Large intestine (tissue), 3 donors: ENCODE data around the gene PARP9. TPM values are rescaled to one million over a fixed set of nuclear protein-coding genes. Genes with fewer than 3 reads are reported as not detected.
"Not testable (repeated sequence)": the region's sequence is repeated elsewhere in the genome, so short reads cannot be mapped to it uniquely, and the experiment has no call there.

Experiments used
- DNase-seq, 2 donors: peaks; one replicate each; pipeline versions ENCODE4 v3.0.0 to v3.0.0-alpha.2; 2013
- H3K27ac ChIP-seq: one replicate; pipeline ENCODE4 v1.5.1; 2013; ENCODE audit warnings: low read length
- H3K27me3 ChIP-seq: 2 replicates; pipeline ENCODE4 v1.6.1; 2013; ENCODE audit warnings: low read length; ENCODE audit not compliant: control insufficient read depth, insufficient read depth
- H3K36me3 ChIP-seq: 2 replicates; pipeline ENCODE4 v1.6.1; 2013; ENCODE audit warnings: low read length; ENCODE audit not compliant: control insufficient read depth, insufficient read depth
- H3K4me1 ChIP-seq: one replicate; pipeline ENCODE4 v1.6.1; 2013; ENCODE audit warnings: low read length; ENCODE audit not compliant: control insufficient read depth, insufficient read depth
- H3K4me3 ChIP-seq: one replicate; pipeline ENCODE4 v1.5.1; 2013; ENCODE audit warnings: low read length
- H3K9me3 ChIP-seq: one replicate; pipeline ENCODE4 v1.6.1; 2013; ENCODE audit warnings: mild to moderate bottlenecking, low read depth, low read length, moderate library complexity; ENCODE audit not compliant: control insufficient read depth
- WGBS: methylation state at CpG from one replicate; pipeline ENCODE4 v1.1.5; 2013; ENCODE audit warnings: low lambda C conversion rate; ENCODE audit not compliant: insufficient coverage; 5-methylcytosine and 5-hydroxymethylcytosine counted together
- polyA plus RNA-seq: library from polyadenylated mRNA; unstranded; fragments of 120-200 nt; gene quantifications from one replicate; pipeline ENCODE4 v1.2.1, GENCODE V29; 2013

The PARP9 gene
- polyA plus RNA-seq, 1 donor = 32.0 TPM

DNA sequence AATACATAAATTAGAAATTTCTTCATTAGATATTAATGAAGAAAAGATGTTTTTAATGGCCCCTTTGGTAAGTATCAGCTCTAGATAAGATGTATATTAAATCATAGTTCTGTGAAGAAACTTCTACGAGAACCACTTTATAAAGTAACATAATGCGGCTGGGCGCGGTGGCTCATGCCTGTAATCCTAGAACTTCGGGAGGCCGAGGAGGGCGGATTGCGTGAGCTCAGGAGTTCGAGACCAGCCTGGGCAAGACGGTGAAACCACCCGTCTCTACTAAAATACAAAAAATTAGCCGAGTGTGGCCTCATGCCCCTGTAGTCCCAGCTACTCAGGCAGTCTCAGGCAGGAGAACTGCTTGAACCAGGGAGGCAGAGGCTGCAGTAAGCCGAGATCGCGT, 51.8 kb downstream of the PARP9 start:
- no peak overlapping the region for H3K27ac ChIP-seq
- WGBS = 100% methylated on average over 1 of the region's 15 CpGs

DNA sequence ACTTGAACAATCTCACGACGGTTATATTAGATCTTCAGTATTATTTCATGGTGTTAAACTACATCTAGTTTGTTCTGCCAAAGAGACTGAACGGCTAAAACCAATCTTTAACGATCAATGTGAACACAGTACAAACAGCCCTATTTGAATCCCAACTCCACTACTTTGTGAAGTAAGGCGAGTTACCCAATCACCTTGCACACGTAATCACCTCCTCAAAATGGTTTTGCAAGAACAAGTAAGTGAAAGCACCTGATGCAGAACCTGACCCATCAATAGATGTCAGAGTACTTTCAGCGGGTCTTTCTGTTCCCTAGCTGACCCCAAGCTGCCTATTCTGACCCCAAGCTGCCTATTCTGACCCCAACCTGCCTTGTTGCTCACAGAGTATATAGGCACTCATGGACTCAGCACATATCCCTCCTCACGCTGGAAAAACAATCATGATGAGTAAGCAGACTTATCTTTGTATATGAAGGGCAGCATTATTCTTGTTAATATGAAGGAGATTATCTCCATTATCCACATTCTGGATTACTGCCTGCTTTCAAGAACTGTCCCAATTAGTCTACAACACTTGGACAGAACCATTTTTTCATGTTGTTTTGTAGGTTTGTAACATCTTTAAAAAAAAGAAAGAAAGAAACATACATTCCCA, 53.1 kb downstream of the PARP9 start:
- Histone ChIP-seq H3K4me3 (no peak overlapping the region), H3K27me3 (no peaks in the 10 kb centered on the region), H3K27ac (no peak overlapping the region), H3K36me3 (peaks cover 2% of the 10 kb centered on the region), H3K4me1 (peaks cover 4% of the 10 kb centered on the region), H3K9me3 (no peaks in the 10 kb centered on the region)
- no peak for DNase-seq
- 89% methylated on average over 3 of the region's 8 CpGs for WGBS

More for the DNA sequence above, 51.8 kb downstream of the PARP9 start:
- no peaks in the 10 kb centered on the region for H3K27me3 ChIP-seq
- no peaks in the 10 kb centered on the region for H3K36me3 ChIP-seq
- H3K9me3 ChIP-seq = no peaks in the 10 kb centered on the region
- H3K4me3 ChIP-seq = no peak overlapping the region
- no peak for DNase-seq
- peaks cover 4% of the 10 kb centered on the region for H3K4me1 ChIP-seq

DNA sequence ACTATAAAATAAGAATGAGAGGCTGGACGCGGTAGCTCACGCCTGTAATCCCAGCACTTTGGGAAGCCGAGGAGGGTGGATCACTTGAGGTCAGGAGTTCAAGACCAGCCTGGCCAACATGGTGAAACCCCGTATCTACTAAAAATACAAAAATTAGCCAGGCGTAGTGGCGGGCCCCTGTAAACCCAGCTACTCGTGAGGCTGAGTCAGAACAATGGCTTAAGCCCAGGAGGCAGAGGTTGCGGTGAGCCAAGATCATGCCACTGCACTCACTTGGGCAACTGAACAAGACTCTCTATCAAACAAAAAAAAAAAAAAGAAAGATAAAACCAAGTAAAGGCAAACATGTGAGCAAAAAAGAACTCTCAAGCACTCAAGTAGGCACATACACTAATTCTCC, 55.2 kb downstream of the PARP9 start:
- no CpG with 5 or more reads among the region's 9 CpGs for WGBS
- H3K27me3 ChIP-seq, H3K4me1 ChIP-seq, H3K36me3 ChIP-seq, H3K9me3 ChIP-seq, H3K27ac ChIP-seq, DNase-seq, H3K4me3 ChIP-seq: not testable (repeated sequence)

DNA sequence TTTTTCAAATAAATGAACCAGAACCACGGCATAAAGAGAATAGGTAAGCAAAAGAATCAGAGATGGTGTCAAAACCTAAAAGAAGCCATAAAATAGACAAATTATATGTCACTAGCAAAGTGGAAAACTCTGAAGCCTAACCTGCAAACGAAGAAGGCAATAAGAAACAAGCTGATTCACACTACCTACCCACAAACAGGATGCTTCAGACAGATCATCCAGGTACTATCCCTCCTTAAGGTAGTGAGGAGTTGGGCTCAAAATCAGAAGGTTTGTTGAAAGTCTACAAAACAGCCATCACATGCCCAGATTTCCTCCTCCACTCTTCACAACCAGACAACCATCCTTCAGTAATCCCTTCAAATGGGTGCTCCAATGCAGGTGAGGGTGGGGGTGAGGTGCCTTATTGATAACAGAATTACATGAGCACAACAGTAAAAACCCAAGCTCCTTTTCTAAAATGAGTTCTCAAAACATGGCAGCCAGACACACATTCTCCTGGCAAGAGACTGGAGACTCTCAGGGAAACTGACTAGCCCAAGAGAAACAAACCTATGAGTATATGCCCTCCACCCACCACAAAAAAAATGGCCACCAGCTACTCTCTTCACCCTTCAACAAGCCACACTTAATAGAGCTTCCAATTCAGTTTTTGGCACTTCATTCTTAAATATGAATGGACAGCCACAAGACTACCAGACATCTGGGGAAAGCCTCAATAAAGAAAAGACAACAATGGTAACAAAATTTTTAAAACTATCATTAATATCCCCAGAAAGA, 55.8 kb downstream of the PARP9 start:
- Histone ChIP-seq H3K27me3 (no peaks in the 10 kb centered on the region), H3K36me3 (peaks cover 4% of the 10 kb centered on the region), H3K4me1 (peaks cover 3% of the 10 kb centered on the region), H3K27ac (no peak overlapping the region), H3K9me3 (no peaks in the 10 kb centered on the region), H3K4me3 (no peak overlapping the region)
- 100% methylated on average over 1 of the region's 2 CpGs for WGBS
- DNase-seq = no peak

DNA sequence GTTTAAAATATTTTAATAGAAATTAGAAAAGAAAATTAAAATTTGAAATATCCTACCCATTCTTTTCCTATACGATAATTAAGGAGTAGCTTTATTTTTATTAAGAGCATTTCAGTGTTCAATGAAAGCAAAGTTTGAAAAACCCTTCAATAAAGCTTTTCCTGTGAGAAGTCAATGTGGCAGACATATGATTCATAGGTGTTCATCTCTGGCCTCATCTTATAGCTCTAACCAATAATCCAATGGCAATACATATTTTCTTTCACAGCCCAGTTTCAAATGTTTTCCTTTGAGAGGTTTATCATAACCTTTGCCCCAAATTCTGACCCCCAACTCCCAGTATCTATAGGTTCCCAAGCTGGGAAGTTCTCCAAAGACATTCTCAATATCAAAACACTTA, 57.6 kb downstream of the PARP9 start:
- Histone ChIP-seq H3K36me3 (peaks cover 4% of the 10 kb centered on the region), H3K27me3 (no peaks in the 10 kb centered on the region), H3K9me3 (no peaks in the 10 kb centered on the region), H3K27ac (no peak overlapping the region), H3K4me3 (no peak overlapping the region), H3K4me1 (peaks cover 2% of the 10 kb centered on the region)
- no peak for DNase-seq
- WGBS = 100% methylated on average over 1 of the region's 1 CpG

DNA sequence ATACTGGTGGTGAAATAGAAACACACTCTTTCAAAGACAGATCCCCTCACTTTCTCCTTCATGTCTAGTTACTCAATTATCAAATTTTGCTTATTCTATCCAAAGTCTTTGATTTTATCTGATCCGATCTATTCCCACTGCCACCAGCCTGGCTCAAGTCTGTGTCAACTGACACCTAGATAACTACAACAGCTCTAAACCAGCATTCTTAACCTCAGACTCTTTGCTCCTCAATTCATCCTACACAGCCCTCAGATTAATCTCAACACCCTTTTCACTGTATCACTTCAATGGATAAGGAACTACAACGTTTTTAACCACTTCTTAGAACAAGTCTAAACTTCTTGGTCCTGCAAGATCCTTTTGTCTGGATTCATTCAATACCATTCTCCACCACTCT, 58.4 kb downstream of the PARP9 start:
- Histone ChIP-seq H3K4me3 (no peak overlapping the region), H3K27me3 (no peaks in the 10 kb centered on the region), H3K9me3 (no peaks in the 10 kb centered on the region), H3K4me1 (no peaks in the 10 kb centered on the region), H3K27ac (no peak overlapping the region), H3K36me3 (peaks cover 4% of the 10 kb centered on the region)
- DNase-seq = no peak
- 100% methylated on average over 1 of the region's 2 CpGs for WGBS

DNA sequence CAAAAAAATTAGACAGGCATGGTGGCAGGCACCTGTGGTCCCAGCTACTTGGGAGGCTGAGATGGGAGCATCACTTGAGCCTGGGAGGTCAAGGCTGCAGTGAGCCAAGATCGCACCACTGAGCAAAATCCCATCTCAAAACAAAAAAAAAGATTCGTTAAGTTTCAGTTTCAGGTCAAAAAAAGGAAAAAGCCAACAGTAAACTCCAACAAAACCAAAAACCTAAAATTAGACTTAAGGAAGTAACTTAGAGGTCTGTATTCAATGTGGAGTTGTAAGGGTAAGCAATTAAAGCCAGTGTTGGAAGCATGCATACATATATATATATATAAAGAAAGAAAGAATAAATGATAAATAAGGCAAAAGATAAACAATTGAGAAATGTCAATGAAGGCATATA, 61.2 kb downstream of the PARP9 start:
- H3K9me3 ChIP-seq = no peaks in the 10 kb centered on the region
- H3K27me3 ChIP-seq = no peaks in the 10 kb centered on the region
- no peak overlapping the region for H3K4me3 ChIP-seq
- 100% methylated on average over 2 of the region's 2 CpGs for WGBS
- H3K4me1 ChIP-seq = no peaks in the 10 kb centered on the region
- peaks cover 4% of the 10 kb centered on the region for H3K36me3 ChIP-seq
- H3K27ac ChIP-seq = no peak overlapping the region
- no peak for DNase-seq

DNA sequence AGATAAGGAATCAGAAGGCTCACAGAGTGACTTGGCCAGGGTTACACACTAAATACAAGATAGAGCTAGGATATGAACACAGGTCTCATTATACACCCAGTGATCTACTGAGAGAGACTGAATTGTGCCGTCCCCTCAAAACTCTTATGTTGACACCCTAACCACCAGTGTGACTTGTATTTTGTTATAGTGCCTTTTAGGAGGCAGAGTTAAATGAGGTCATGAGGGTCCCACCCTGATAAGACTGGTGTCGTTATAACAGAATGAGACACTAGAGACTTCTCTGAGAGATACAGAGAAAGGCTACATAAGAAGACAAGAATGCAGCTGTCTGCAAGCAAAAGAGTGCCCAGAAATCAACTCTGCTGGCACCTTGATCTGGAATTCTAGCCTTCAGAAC, 62.0 kb downstream of the PARP9 start:
- no CpG with 5 or more reads among the region's 2 CpGs for WGBS
- DNase-seq = no peak
- H3K4me3 ChIP-seq = no peak overlapping the region
- H3K27me3 ChIP-seq = no peaks in the 10 kb centered on the region
- no peaks in the 10 kb centered on the region for H3K9me3 ChIP-seq
- H3K36me3 ChIP-seq = peaks cover 4% of the 10 kb centered on the region
- H3K27ac ChIP-seq = no peak overlapping the region
- H3K4me1 ChIP-seq = no peaks in the 10 kb centered on the region

DNA sequence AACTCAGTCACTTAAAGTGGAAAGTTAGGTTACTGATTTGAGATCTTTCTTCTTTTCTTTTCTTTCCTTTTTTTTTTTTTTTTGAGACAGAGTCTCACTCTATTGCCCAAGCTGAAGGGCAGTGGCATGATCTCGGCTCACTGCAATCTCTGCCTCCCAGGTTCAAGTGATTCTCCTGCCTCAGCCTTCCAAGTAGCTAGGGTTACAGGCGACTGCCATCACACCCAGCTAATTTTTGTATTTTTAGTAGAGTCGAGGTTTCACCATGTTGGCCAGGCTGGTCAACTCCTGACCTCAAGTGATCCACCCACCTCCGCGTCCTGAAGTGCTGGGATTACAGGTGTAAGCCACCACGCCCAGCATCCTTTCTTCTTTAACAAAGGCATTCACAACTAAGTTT, 63.1 kb downstream of the PARP9 start:
- H3K27me3 ChIP-seq, DNase-seq, H3K4me3 ChIP-seq, H3K36me3 ChIP-seq, H3K4me1 ChIP-seq, H3K9me3 ChIP-seq, H3K27ac ChIP-seq: not testable (repeated sequence)
- WGBS = no CpG with 5 or more reads among the region's 6 CpGs

DNA sequence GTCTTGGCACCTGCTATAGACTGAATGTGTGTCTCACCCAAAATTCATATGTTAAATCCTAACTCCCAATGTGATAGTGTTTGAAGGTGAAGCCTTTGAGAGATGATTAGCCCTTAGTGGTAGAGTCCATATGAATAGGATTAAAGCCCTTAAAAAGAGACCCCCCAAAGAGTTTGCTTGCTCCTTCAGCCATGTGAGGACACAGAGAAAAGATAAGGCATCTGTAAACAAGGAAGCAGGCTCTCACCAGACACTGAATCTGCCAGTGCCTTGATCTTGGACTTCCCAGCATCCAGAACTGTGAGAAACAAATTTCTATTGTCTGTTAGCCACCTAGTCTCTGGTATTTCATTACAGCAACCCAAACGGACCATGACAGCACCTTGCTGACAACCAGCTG, 65.9 kb downstream of the PARP9 start:
- Histone ChIP-seq H3K36me3 (peaks cover 21% of the 10 kb centered on the region), H3K9me3 (no peaks in the 10 kb centered on the region), H3K4me3 (no peak overlapping the region), H3K27me3 (no peaks in the 10 kb centered on the region), H3K4me1 (no peaks in the 10 kb centered on the region), H3K27ac (no peak overlapping the region)
- DNase-seq = no peak
- WGBS = no CpG with 5 or more reads among the region's 1 CpG

DNA sequence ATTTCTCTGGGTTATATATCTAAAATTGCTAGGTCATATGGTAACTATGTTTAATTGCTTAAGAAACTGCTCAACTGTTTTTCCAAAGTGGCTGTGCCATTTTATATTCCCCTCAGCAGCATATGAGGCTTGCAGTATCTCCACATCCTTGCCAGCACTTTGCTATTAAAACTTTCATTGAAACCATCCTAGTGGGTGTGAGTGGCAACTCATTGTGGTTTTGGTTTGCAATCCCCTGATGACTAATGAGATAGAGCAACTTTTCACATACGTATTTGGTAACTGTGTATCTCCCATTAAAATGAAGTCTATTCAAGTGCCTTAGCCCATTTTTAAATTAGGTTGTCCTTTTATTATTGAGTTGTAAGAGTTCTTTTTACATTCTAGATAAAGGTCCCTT, 66.7 kb downstream of the PARP9 start:
- H3K27ac ChIP-seq = no peak overlapping the region
- no peaks in the 10 kb centered on the region for H3K27me3 ChIP-seq
- H3K9me3 ChIP-seq = no peaks in the 10 kb centered on the region
- no peak overlapping the region for H3K4me3 ChIP-seq
- H3K36me3 ChIP-seq = peaks cover 21% of the 10 kb centered on the region
- no peaks in the 10 kb centered on the region for H3K4me1 ChIP-seq
- no CpG with 5 or more reads among the region's 1 CpG for WGBS
- no peak for DNase-seq
